MM.1S (cell line): ENCODE results near the gene MACROD2.

Experiments
- EZH2phosphoT487 ChIP-seq: fragments of 300-600 bp; sonication (generic); IDR thresholded peaks from 2 replicates; pipeline ENCODE4 v1.6.1; 2018; ENCODE audit warnings: antibody characterized with exemption, low read length
- TF ChIP-seq, protein P1 (sequence below): fragments of 300-600 bp; sonication (generic); IDR thresholded peaks from 2 replicates; pipeline ENCODE4 v1.5.1; 2016; ENCODE audit warnings: antibody characterized with exemption, low read length, mixed read lengths

DNA sequence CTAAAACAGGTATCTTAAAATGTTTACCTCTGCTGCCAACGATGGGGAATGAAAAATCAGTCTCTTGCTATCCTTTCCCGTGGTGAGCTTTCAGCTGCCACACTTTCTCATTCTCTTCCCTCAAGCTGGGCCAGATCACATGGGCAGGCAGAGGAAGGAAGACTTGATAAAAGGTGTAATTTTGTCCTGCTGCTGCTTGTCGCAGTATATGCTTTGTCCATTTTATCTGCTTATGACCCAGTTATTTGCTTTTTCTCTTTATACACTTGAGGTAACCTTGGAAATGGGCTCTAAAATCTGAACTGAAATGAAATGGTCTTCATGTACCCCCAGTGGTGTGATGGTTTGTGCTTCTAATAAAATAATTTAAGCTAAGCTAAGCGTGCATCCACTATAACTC, 1038.0 kb downstream of the MACROD2 start:
- TF ChIP-seq, protein P1, sequence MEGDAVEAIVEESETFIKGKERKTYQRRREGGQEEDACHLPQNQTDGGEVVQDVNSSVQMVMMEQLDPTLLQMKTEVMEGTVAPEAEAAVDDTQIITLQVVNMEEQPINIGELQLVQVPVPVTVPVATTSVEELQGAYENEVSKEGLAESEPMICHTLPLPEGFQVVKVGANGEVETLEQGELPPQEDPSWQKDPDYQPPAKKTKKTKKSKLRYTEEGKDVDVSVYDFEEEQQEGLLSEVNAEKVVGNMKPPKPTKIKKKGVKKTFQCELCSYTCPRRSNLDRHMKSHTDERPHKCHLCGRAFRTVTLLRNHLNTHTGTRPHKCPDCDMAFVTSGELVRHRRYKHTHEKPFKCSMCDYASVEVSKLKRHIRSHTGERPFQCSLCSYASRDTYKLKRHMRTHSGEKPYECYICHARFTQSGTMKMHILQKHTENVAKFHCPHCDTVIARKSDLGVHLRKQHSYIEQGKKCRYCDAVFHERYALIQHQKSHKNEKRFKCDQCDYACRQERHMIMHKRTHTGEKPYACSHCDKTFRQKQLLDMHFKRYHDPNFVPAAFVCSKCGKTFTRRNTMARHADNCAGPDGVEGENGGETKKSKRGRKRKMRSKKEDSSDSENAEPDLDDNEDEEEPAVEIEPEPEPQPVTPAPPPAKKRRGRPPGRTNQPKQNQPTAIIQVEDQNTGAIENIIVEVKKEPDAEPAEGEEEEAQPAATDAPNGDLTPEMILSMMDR = no peak
- TF ChIP-seq EZH2phosphoT487 = no peak
